Erythroblast (primary cell): ENCODE data around the gene HECTD3.

Experiments used
- GATA1 ChIP-seq: IDR thresholded peaks from 2 replicates; pipeline ENCODE4 v1.6.1; 2011; ENCODE audit warnings: low read depth, mild to moderate bottlenecking, control low read depth, low read length, moderate library complexity
- POLR2A ChIP-seq: IDR thresholded peaks from 2 replicates; pipeline ENCODE4 v1.6.1; 2011; ENCODE audit warnings: mild to moderate bottlenecking, low read length

DNA sequence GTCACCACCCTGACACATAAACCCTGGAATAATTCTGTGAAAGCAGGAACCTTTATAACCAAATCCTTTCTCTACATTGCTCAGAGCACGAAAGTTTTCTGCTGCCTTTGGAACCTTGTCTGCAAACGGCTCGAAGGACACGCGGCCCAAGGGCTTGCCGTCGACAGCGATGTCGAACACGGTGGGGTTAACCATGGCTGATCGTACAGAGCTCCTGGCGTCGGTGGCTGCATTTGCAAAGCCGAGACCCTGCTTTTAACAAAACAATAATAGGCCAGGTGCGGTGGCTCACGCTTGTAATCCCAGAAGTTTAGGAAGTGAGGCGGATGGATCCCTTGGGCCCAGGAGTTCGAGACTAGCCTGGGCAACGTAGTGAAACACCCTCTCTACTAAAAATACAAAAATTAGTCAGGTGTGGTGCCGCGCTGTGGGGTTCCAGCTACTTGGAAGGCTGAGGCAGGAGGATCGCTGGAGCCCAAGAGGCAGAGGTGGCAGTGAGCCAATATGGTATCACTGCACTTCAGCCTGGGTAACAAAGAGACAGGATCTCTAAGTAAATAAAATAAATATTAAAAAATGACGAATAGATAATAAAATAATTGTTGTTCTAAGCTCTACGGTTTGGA is 22.5 kb downstream of the HECTD3 start:
- TF ChIP-seq POLR2A, result no peak
- no peak for TF ChIP-seq GATA1
